ENCODE data around the gene OR1L4. TPM values are rescaled to one million over a fixed set of nuclear protein-coding genes. Genes with fewer than 3 reads are reported as not detected.

OR1L4 gene
- polyA plus RNA-seq, 1 donor (not counting 4 experiments of a cell fraction or from before 2014, with no cell fraction given) = not detected

DNA sequence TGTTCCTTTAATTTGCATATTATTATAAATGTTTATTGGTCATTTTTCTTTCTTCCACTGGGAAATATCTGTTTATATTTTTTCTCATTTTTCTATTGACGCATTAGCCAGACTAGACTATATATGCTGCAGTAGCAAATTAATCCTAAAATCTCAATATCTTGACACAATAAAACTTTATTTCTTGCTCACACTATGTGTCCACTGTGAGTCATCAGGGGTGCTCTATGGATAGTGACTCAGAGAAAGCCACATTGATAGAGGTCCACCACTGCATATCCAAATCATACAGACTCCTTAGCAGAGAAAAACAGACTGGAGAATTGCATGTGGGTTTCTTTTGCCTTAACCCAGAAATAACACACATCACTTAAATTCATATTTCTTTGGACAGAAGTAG, 28.1 kb upstream of the OR1L4 start:
- Histone ChIP-seq H4K20me1 (ENCODE audit: control insufficient read depth, extremely low read depth, insufficient read depth, low read length) (no peaks in the 10 kb centered on the region), H2AFZ (ENCODE audit: control insufficient read depth, low read length) (no peak overlapping the region), H3K4me3 (ENCODE audit: control insufficient read depth in 2 of 3, extremely low read depth in 1 of 3, insufficient read depth in 2 of 3, low read depth in 1 of 3, low read length in 3 of 3) (no peak overlapping the region), H3K4me2 (ENCODE audit: control insufficient read depth, extremely low read depth, insufficient read depth, low read depth, low read length) (no peak overlapping the region), H3K27me3 (ENCODE audit: control insufficient read depth, extremely low read depth, insufficient read depth, low read length) (no peaks in the 10 kb centered on the region), H3K9me1 (ENCODE audit: control insufficient read depth, extremely low read depth, insufficient read depth, low read length) (no peaks in the 10 kb centered on the region), H3K79me2 (ENCODE audit: control insufficient read depth, insufficient read depth, low read length) (no peaks in the 10 kb centered on the region), H3K36me3 (ENCODE audit: control insufficient read depth in 2 of 2, extremely low read depth in 1 of 2, insufficient read depth in 2 of 2, low read length in 2 of 2) (no peaks in the 10 kb centered on the region), H3K4me1 (ENCODE audit: control insufficient read depth, extremely low read depth, insufficient read depth, low read length) (no peaks in the 10 kb centered on the region), H3K27ac (ENCODE audit: control insufficient read depth, insufficient read depth, low read length) (no peak overlapping the region), H3K9me3 (ENCODE audit: control insufficient read depth, low read depth, low read length) (no peaks in the 10 kb centered on the region), H3K9ac (ENCODE audit: control insufficient read depth, extremely low read depth, insufficient read depth, low read length) (no peak overlapping the region)
- dilution Hi-C loops (cut with MboI; ENCODE audit: extremely low pct_ligation_motif_present, low sequenced_read_pairs) = no loop called here
- TF ChIP-seq EZH2 (IDR thresholded peaks at IDR 0.05; ENCODE audit: low read length) = no peak
- TF ChIP-seq, protein P1, sequence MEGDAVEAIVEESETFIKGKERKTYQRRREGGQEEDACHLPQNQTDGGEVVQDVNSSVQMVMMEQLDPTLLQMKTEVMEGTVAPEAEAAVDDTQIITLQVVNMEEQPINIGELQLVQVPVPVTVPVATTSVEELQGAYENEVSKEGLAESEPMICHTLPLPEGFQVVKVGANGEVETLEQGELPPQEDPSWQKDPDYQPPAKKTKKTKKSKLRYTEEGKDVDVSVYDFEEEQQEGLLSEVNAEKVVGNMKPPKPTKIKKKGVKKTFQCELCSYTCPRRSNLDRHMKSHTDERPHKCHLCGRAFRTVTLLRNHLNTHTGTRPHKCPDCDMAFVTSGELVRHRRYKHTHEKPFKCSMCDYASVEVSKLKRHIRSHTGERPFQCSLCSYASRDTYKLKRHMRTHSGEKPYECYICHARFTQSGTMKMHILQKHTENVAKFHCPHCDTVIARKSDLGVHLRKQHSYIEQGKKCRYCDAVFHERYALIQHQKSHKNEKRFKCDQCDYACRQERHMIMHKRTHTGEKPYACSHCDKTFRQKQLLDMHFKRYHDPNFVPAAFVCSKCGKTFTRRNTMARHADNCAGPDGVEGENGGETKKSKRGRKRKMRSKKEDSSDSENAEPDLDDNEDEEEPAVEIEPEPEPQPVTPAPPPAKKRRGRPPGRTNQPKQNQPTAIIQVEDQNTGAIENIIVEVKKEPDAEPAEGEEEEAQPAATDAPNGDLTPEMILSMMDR (optimal IDR thresholded peaks at IDR 0.05 in 1 of 3, IDR thresholded peaks at IDR 0.05 in 1 of 3, conservative IDR thresholded peaks at IDR 0.05 in 1 of 3; ENCODE audit: extremely low read depth in 1 of 3, insufficient read depth in 2 of 3, low read length in 3 of 3) = no peak
- DNase-seq (ENCODE audit: low read depth, low spot score) (no peak), FAIRE-seq (no peak)

DNA sequence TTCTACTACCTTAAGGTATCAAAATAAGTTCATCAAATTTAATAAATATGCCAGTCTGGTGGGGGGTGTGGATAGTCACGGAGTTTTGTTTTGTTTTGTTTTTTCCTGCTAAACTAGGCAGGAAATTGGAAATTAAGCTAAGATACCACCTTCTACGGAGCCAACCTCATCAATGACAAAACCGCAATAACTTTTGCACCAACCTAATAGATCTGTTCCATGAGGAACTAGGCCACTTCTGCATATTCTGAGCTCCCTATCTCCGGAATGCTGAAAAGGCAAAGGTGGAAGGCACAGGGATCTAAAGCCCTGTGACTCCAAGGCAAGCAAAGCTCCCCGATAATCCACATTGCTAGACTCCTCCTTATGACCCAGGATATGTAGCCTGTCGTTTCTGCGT, 5.8 kb upstream of the OR1L4 start:
- no peak overlapping the region for H2AFZ ChIP-seq (ENCODE audit: control insufficient read depth, low read length)
- no peaks in the 10 kb centered on the region for H3K36me3 ChIP-seq (ENCODE audit: control insufficient read depth in 2 of 2, extremely low read depth in 1 of 2, insufficient read depth in 2 of 2, low read length in 2 of 2)
- no peaks in the 10 kb centered on the region for H3K4me1 ChIP-seq (ENCODE audit: control insufficient read depth, extremely low read depth, insufficient read depth, low read length)
- H3K27ac ChIP-seq (ENCODE audit: control insufficient read depth, insufficient read depth, low read length) = no peak overlapping the region
- H3K27me3 ChIP-seq (ENCODE audit: control insufficient read depth, extremely low read depth, insufficient read depth, low read length) = no peaks in the 10 kb centered on the region
- no peaks in the 10 kb centered on the region for H4K20me1 ChIP-seq (ENCODE audit: control insufficient read depth, extremely low read depth, insufficient read depth, low read length)
- FAIRE-seq (no peak), DNase-seq (ENCODE audit: low read depth, low spot score) (no peak)
- dilution Hi-C loops (cut with MboI; ENCODE audit: extremely low pct_ligation_motif_present, low sequenced_read_pairs) = no loop called here
- no peak overlapping the region for H3K4me2 ChIP-seq (ENCODE audit: control insufficient read depth, extremely low read depth, insufficient read depth, low read depth, low read length)
- no peak for TF ChIP-seq EZH2 (IDR thresholded peaks at IDR 0.05; ENCODE audit: low read length)
- TF ChIP-seq, protein P1 (optimal IDR thresholded peaks at IDR 0.05 in 1 of 3, IDR thresholded peaks at IDR 0.05 in 1 of 3, conservative IDR thresholded peaks at IDR 0.05 in 1 of 3; ENCODE audit: extremely low read depth in 1 of 3, insufficient read depth in 2 of 3, low read length in 3 of 3) = no peak
- H3K4me3 ChIP-seq (ENCODE audit: control insufficient read depth in 2 of 3, extremely low read depth in 1 of 3, insufficient read depth in 2 of 3, low read depth in 1 of 3, low read length in 3 of 3) = no peak overlapping the region
- no peak overlapping the region for H3K9ac ChIP-seq (ENCODE audit: control insufficient read depth, extremely low read depth, insufficient read depth, low read length)
- H3K9me1 ChIP-seq (ENCODE audit: control insufficient read depth, extremely low read depth, insufficient read depth, low read length) = no peaks in the 10 kb centered on the region
- no peaks in the 10 kb centered on the region for H3K9me3 ChIP-seq (ENCODE audit: control insufficient read depth, low read depth, low read length)
- no peaks in the 10 kb centered on the region for H3K79me2 ChIP-seq (ENCODE audit: control insufficient read depth, insufficient read depth, low read length)

Measured in keratinocyte (primary cell).